Glomerular endothelial cell (primary cell): ENCODE results near the gene ITGB5. TPM values are rescaled to one million over a fixed set of nuclear protein-coding genes. Genes with fewer than 3 reads are reported as not detected.
"Not testable (repeated sequence)": the region's sequence is repeated elsewhere in the genome, so short reads cannot be mapped to it uniquely, and the experiment has no call there.

ENCODE experiments used
- DNase-seq: peaks from one replicate; pipeline ENCODE4 v3.0.0-alpha.2; 2011; ENCODE audit warnings: low read depth, low spot score; ENCODE audit errors: extremely low read depth
- total RNA-seq: library from RNA; depleted of rRNA; stranded (reverse); fragments of >200 nt; gene quantifications from 2 replicates; pipeline ENCODE4 v1.2.3, GENCODE V29; 2015

The ITGB5 gene
- total RNA-seq, 1 donor from 2014 or later, result 174 TPM

- peak; percentile 80 for DNase-seq
These were observed 49.4 kb downstream of the ITGB5 start for GRCh38 chr3:124837730-124838186.

GRCh38 chr3:124837065-124837464, 50.1 kb downstream of the ITGB5 start:
- DNase-seq, result no peak

- DNase-seq, result no peak
These were observed 50.7 kb downstream of the ITGB5 start for GRCh38 chr3:124836448-124836847.

- DNase-seq, result no peak
These were observed 52.1 kb downstream of the ITGB5 start for GRCh38 chr3:124834723-124835718.

- no peak for DNase-seq
These were observed 53.3 kb downstream of the ITGB5 start for GRCh38 chr3:124833710-124834332.

GRCh38 chr3:124832782-124833709, 54.1 kb downstream of the ITGB5 start:
- no peak for DNase-seq

- no peak for DNase-seq
These were observed 55.5 kb downstream of the ITGB5 start for GRCh38 chr3:124831628-124832199.

- DNase-seq, result no peak
These were observed 57.2 kb downstream of the ITGB5 start for GRCh38 chr3:124829819-124830554.

GRCh38 chr3:124829178-124829818, 57.9 kb downstream of the ITGB5 start:
- DNase-seq, result no peak

- not testable (repeated sequence) for DNase-seq
These were observed 59.5 kb downstream of the ITGB5 start for GRCh38 chr3:124827476-124828206.

- DNase-seq, result no peak
These were observed 60.5 kb downstream of the ITGB5 start for GRCh38 chr3:124826703-124827102.

- DNase-seq, result no peak
These were observed 62.8 kb downstream of the ITGB5 start for GRCh38 chr3:124824286-124824915.

- no peak for DNase-seq
These were observed 63.5 kb downstream of the ITGB5 start for GRCh38 chr3:124823648-124824047.

GRCh38 chr3:124823206-124823605, 64.0 kb downstream of the ITGB5 start:
- DNase-seq, result no peak

- no peak for DNase-seq
These were observed 65.8 kb downstream of the ITGB5 start for GRCh38 chr3:124821356-124821755.

GRCh38 chr3:124818398-124819091, 68.6 kb downstream of the ITGB5 start:
- no peak for DNase-seq

- DNase-seq, result no peak
These were observed 70.1 kb downstream of the ITGB5 start for GRCh38 chr3:124817079-124817478.
